WI38 (cell line): Measurements from ENCODE around the gene SUCNR1.

Experiments used
- H3K4me3 ChIP-seq: 2 replicates; pipeline ENCODE4 v1.5.1; 2011; ENCODE audit warnings: low read depth, mild to moderate bottlenecking, control low read depth, low read length
- CTCF ChIP-seq: IDR thresholded peaks from 2 replicates; pipeline ENCODE4 v1.5.1; 2012; ENCODE audit warnings: low read depth, mild to moderate bottlenecking, control low read depth, low read length

Gene SUCNR1, protein sequence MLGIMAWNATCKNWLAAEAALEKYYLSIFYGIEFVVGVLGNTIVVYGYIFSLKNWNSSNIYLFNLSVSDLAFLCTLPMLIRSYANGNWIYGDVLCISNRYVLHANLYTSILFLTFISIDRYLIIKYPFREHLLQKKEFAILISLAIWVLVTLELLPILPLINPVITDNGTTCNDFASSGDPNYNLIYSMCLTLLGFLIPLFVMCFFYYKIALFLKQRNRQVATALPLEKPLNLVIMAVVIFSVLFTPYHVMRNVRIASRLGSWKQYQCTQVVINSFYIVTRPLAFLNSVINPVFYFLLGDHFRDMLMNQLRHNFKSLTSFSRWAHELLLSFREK

DNA sequence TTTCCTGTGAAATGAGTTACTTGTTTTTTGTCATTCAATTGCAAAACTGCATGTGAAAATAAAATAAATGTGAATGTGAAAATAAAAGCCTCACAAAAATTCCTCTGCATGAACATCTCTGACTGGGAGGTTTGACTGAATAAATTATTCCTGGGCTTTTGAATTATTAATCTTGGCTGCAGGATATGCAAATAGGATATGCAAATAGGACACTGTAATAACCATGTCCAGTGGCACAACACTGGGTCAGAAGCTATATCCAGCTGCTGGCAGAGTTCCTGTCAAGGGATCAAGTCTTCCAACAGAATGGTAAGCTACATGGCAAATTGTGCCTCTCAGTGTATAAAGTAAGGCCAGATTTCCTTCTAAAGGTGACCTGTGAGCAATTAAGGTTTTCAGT, at the start of gene SUCNR1:
TSS of gene SUCNR1 (plus strand) at position 246 of the 400 bp plus-strand sequence. CDS start 6,250 bp downstream, outside the sequence.
- H3K4me3 ChIP-seq = no peak within 1 kb of the TSS
- TF ChIP-seq CTCF = no peak

GRCh38 chr3:151827816-151828215, 45.6 kb upstream of the SUCNR1 start:
- H3K4me3 ChIP-seq = no peak overlapping the region
- no peak for TF ChIP-seq CTCF

GRCh38 chr3:151835751-151836525, 37.5 kb upstream of the SUCNR1 start:
- no peak for TF ChIP-seq CTCF
- no peak overlapping the region for H3K4me3 ChIP-seq

GRCh38 chr3:151837057-151837456, 36.4 kb upstream of the SUCNR1 start:
- no peak overlapping the region for H3K4me3 ChIP-seq
- no peak for TF ChIP-seq CTCF

GRCh38 chr3:151838574-151839312, 34.7 kb upstream of the SUCNR1 start:
- peak; percentile 39; the same call in 1 of the 2 replicates for TF ChIP-seq CTCF
- H3K4me3 ChIP-seq = no peak overlapping the region

GRCh38 chr3:151839313-151839631, 34.2 kb upstream of the SUCNR1 start:
- TF ChIP-seq CTCF = peak; percentile 4; the same call in 1 of the 2 replicates
- no peak overlapping the region for H3K4me3 ChIP-seq
